DMS153 (cell line): ENCODE results near the gene MT4.
A peak's percentile ranks its signal among the peaks of the same experiment; 100 is the strongest.

Experiments
- DNase-seq: peaks from one replicate; lab custom pipeline; 2025; lab: John Stamatoyannopoulos, UW

The MT4 gene

GRCh38 chr16:56605475-56605874, 40.6 kb downstream of the MT4 start:
- no peak for DNase-seq

DNA sequence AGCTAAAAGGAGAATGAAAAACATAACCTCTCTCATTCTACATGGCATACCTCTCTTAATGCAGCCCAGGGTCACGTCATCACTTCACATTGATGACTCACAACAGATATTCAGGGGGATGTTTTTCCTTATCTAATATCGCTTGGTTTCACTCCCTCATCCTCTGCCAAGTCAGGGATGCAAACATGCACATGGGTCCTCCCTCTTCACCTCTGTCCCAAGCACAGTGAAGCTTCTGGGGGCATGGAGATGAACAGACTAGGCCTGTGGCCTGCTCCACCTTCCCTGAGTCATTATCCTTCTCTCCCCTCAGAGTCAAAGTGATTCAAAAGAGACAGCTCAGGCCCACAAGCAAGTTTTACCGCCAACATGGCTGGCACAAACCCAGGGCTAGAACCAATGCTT, 41.2 kb downstream of the MT4 start:
- no peak for DNase-seq

DNA sequence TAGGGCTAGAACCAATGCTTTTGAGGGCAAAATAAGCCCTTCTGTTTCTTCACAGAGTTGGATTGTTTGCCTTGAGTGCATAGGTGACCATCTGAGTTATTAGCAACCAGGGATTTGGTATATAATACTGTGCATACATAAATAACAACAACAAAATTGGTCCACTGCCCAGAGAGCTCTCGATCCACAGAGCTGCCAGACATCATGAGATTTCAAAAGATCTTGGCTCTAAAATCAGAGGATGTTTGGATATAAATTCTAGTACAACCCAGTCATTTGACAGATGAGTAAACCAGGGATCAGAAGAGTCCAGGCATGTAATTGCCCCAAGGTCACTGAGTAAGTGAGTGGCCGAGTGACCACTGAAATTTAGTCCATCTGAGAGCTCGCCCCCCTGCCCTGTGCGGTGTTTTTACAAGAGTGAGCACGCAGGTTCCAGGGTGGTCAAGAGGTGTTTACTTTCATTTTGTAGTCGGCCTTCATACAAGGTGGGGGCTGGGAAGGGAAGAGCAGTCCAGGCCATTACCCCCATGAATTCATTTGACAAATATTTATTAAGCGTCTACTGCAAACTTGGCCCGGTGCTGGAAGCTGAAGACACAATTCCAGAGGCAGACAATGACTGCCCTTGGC, 41.7 kb downstream of the MT4 start:
- DNase-seq, result no peak

GRCh38 chr16:56607109-56607618, 42.3 kb downstream of the MT4 start:
- peak; percentile 57 for DNase-seq

DNA sequence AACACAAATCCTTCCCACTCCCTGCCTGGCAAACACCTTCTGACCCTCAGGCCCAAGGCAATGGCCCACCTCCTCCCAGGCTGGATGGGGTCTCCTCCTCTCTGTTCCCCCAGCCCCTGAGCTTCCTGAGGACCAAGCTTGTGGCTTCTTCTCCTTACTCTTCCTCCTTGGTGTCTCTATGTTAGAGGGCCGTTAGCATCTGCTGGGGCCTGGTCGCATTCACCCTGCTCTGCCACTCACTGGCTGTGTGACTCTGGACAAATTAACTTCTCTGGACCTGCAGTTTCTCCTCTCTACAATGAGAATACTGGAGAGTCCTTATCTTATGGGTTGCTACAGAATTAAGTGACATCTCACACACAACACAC, 42.8 kb downstream of the MT4 start:
- no peak for DNase-seq

DNA sequence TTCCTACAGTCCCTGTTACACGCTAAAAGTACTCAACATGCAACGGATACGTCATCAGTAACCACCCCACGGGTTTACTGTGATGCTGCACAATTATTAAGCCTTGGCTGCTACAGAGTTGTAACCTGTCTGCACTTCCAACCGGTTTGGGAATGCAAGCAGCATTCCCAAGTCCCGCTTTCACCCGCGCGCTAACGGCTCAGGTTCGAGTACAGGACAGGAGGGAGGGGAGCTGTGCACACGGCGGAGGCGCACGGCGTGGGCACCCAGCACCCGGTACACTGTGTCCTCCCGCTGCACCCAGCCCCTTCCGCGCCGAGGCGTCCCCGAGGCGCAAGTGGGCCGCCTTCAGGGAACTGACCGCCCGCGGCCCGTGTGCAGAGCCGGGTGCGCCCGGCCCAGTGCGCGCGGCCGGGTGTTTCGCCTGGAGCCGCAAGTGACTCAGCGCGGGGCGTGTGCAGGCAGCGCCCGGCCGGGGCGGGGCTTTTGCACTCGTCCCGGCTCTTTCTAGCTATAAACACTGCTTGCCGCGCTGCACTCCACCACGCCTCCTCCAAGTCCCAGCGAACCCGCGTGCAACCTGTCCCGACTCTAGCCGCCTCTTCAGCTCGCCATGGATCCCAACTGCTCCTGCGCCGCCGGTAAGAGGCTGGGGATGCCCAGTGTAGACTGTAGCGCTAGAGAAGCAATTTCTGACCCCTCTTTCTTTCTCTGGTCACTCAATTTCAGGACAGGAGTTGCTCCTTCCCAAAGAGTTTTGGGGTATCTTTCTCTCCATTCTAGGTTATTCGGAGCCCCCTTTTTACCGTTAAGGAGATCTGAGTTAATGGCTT, 43.4 kb downstream of the MT4 start, which contains the start of gene MT2A:
TSS of gene MT2A (plus strand) at position 542 of the 833 bp plus-strand sequence. CDS start at position 614, 72 bp downstream.
- DNase-seq, result peak; percentile 94

DNA sequence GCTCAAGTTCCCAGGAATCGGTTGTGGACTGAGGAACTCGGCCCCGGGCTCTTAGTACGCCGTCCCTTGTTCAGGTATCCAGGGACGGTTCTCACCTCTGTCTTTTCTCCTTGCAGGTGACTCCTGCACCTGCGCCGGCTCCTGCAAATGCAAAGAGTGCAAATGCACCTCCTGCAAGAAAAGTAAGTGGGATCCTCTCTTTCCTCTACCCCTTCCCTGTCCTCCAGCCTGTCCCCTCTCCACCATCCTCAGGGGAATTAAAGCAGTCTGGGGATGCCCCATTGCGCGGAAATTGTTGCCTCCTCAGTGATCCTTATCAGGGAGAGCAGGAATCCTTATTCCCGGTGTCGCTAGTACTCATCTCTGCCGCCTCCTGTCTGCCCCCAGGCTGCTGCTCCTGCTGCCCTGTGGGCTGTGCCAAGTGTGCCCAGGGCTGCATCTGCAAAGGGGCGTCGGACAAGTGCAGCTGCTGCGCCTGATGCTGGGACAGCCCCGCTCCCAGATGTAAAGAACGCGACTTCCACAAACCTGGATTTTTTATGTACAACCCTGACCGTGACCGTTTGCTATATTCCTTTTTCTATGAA, 44.1 kb downstream of the MT4 start:
- peak; percentile 6 for DNase-seq

- peak; percentile 29 for DNase-seq
These were observed 44.6 kb downstream of the MT4 start for GRCh38 chr16:56609463-56609921.

- no peak for DNase-seq
These were observed 45.2 kb downstream of the MT4 start for GRCh38 chr16:56610017-56610608.

DNA sequence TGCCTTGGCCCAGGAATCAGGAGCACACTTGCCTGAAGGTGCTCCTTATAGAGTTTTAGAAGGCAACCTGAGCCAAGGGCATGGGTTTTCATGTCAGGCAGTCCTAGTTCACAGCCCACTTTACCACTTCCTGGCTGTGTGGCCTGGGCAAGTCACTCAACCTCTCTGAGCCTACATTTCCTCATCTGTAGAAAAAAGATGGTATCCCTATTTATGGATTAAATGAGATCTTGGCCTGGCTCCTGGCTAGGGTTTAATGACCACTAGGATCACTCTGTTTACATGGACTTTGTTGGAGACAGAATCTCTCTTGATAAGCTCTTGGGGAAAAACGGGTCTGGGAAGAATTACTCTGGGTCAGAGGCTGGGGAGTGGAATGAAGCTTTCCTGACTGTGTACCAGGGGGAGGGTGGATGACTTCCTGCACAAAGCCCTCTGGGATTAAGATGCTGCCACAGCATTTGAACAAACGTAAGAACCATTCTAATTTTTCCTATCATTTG, 45.8 kb downstream of the MT4 start:
- DNase-seq, result no peak

DNA sequence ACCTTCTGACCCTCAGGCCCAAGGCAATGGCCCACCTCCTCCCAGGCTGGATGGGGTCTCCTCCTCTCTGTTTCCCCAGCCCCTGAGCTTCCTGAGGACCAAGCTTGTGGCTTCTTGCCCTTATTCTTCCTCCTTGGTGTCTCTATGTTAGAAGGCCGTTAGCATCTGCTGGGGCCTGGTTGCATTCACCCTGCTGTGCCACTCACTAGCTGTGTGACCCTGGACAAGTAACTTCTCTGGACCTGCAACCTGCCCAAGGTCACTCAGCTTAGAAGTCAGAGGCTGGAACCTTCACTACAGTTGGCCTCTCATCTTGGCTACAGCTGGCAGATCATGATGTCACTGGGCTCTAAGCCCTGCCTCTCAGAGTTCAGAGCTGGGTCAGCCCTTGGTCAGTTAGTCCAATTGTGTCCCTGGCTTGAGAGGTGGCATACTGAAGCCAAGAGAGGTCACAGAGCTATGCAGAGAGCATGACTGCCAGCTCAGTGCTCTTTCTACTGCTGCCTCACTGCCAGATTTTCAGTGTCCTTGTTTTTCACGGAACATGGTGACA, 46.5 kb downstream of the MT4 start:
- no peak for DNase-seq

DNA sequence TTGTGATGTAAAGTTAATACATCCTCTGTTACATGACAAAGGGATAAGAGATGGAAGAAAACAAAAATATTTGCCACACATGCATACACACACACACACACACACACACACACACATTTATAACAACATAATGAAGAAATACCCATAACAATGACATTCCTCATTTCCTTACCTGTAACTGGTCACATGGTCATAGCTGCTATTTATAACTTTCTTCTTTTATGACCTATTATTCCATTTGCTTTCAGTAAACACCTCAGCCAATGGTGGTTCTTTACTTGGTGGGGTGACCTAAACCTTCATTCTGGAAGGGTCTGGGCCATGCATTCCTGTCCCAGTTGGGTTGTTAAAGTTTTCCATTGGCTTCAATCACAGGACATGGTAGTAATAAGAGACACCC, 48.8 kb downstream of the MT4 start:
- DNase-seq, result no peak

DNA sequence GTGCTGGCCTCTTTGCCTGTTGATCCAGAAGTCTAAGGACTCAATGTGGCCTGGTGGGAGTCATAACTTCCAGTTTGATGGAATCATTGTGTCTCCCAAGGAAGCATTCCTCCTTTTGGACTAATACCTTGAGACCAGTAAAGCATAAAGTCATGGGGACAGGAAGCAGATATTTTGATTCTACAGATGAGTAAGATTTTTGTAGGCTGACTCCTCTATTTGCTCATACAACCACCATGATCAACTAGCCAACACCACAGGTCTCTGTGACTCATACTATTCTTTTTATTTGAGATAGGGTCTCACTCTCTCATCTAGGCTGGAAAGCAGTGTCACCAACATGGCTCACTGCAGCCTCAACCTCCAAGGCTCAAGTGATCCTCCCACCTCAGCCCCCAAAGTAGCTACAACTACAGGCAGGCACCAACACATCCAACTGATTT, 49.7 kb downstream of the MT4 start:
- no peak for DNase-seq

- DNase-seq, result no peak
These were observed 50.5 kb downstream of the MT4 start for GRCh38 chr16:56615353-56615752.

GRCh38 chr16:56616608-56617211, 51.8 kb downstream of the MT4 start:
- no peak for DNase-seq

GRCh38 chr16:56617212-56618085, 52.6 kb downstream of the MT4 start:
- peak; percentile 11 for DNase-seq

- no peak for DNase-seq
These were observed 53.3 kb downstream of the MT4 start for GRCh38 chr16:56618138-56618537.
